HG03045 (cell line): ENCODE results near the gene MTHFD1.

Experiments used
- ATAC-seq: cut with Tn5 transposase; IDR thresholded peaks from one replicate; pipeline ENCODE4 v1.9.1; 2021; ENCODE audit warnings: mild to moderate bottlenecking, moderate library complexity; ENCODE audit not compliant: unreplicated experiment

MTHFD1 gene

DNA sequence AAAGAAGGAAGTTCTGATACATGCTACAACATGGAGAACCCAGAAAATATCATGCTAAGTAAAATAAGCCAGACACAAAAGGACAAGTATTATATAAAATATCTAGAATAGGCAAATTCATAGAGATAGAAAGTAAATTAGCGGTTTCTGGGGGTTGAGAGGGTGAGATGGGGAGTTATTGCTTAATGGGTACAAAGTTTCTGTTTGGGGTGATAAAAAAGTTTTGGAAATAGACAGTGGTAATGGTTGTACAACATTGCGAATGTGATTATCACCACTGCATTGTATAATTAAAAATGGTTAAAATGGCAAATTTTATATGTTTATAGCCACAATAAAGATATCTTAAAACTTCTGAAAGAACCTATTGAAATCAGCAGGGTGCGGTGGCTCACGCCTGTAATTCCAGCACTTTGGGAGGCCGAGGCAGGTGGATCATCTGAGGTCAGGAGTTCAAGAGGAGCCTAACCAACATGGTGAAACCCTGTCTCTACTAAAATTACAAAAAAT is 100.5 kb downstream of the MTHFD1 start:
- no peak for ATAC-seq

DNA sequence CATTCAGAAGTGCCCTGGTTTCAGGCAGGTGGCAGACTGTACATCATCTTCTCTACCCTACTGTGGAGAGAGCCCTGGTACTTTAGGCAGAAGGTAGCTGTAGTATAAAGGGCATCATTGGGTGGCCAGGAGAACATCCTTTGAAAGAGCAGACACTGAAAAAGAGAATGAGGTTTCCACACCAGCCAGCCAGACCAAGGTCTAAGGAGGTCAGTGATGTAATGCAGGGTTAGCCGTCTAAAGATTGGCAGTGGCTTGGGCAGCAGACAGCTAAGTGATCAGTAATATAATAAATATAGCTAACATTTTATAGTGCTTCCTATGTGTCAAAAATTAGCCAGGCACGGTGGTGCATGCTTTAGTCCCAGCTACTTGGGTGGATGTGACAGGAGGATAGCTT is 103.5 kb downstream of the MTHFD1 start:
- no peak for ATAC-seq

DNA sequence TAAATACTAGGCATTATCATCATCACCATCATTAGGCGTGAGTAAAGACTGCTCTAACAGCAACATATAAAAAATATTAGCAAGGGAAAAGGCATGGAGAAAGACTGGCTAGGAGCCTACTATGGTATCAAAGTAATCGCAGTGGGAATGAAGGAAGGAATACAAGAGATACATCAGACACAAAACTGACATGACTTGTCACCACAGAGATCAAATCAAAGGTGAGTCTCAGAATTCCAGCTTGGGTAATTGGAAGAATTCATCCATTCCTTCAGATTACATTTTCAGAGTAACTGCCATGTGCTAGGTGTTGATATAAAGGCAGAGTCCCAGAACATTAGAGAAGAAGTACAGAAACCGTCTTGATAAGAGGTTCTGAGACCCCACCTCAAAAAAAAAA is 105.3 kb downstream of the MTHFD1 start:
- no peak for ATAC-seq

DNA sequence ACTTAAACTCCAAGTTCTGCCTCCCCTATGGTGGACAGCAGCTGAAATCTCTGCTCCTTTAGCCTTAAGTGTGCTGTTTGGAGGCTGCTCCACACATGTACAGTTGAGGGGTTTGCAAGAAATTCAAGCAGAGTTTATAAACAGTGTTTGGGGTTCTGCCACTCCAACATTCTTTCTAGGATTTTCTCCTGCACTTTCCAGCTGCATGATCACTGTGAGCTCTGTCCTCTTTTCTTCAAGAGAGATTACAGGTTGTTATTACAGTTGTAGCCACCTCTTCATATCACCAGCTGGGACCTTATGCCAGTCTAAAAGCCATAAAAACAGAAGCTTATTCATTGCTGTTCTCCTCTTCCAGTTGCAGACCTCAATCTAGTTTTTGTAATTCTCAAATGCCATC is 107.1 kb downstream of the MTHFD1 start:
- ATAC-seq, result no peak

DNA sequence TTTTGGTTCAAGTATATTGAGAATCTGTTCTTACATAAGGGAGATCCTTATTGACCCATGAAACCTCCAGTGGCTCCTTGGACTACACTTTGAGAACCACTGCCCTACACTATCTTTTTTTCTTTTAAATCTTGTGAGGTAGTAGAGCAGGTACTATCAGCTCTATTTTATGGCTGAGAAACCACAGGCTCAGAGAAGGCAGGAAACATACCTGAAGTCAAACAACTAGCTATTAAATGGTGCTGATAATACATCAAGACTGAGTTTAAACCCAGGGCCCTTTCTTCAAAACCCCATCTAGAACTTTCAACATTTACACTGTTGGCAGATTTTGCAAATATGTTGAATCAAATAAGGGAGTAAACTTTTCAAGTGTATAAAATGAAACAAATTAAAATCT is 108.6 kb downstream of the MTHFD1 start:
- no peak for ATAC-seq

DNA sequence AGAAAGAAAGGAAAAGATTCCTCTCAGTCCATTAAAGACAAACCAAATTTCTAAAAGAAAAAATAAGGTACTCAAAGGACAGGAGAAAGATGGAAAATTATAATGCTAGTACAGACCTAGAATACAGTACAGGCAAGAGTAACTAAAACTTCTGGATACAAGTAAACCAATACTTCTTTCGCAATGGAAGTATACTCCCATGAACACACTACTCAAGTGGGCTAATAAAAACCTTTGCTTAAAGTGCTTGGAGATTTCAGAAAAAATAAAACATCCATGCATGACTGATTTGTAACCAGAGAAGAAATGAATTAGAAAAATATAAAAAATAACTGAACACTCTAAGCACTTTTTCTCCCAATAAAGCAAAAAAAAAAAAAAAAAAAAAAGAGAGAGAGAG is 111.9 kb downstream of the MTHFD1 start:
- ATAC-seq, result no peak

DNA sequence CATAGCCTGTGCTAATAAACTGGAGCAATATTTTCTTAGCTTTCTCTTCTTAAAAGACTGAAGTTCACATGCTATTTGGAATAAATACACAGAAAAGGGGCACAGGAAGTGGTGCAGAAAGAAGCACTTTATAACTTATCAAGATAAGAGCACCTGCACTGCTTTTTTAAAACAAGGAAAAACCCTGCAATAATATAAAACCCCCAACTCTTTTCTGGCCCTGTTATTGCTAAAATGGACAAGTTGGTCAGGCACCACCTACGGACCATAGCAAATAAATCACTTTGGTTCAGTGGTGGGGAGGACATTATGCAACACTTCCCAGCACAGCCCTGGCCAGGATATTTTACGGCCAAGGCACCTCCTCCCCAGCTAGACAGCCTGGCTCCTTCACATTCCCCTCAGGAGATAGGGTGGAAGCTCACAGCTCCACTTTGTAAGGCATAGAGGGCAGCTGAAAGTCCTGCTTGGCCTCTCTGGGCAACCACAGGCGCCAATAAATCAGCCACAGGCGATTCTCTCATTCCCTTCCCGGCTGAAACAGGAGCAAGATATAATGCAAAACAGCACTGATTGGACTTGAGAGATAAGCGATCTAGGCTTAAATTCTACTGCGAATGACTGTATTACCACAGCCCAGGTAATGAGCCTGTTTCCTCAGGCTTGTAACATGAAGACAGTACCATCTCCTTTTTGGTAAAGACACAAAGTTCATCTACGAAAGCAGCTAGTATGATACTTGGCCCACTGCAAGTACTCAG is 113.4 kb downstream of the MTHFD1 start:
- no peak for ATAC-seq

DNA sequence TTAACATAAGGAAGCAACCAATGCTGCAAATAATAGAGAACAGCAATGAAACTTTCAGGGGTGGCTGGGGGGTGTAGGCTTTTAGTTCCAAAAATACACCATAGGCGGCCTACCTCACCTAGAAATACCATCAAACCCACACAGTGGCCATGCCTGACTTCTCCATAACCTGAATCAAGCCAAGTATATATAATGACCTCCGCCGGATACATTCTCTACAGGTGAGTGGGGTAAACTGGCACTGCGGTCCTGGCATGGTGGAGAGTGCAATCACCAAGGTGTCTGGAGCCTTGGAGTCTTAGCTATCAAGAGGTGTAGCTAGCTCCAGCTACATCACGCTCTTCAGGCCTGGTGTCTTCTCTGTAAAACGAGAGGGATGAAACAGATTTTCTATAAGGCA is 114.3 kb downstream of the MTHFD1 start:
- no peak for ATAC-seq

DNA sequence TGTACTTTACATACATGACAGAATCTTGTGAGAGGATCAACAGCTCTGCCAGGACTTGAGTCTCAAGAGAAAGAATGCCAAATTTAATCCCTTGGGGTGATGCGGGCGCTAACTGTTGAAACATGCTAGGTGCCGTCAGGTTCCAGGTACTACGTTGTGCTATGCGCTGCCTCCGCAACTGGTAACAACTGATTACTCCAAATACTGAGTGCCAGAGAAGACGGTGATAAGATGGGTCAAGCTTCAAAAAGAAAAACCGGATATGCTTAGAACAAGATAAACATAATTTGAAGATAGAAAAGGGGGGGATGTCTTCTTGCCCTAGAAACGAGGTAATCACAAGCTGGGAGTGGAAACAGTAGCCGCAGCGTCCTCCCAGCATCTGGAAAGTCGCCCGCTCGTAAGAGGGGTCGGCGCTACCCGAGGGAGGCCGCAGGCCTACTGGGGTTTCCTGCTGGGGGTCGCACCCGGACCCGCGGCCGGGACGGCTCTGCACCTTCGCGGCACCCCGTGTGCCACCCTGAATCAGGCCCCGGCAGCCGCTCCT is 114.8 kb downstream of the MTHFD1 start:
- ATAC-seq, result peak; percentile 2

DNA sequence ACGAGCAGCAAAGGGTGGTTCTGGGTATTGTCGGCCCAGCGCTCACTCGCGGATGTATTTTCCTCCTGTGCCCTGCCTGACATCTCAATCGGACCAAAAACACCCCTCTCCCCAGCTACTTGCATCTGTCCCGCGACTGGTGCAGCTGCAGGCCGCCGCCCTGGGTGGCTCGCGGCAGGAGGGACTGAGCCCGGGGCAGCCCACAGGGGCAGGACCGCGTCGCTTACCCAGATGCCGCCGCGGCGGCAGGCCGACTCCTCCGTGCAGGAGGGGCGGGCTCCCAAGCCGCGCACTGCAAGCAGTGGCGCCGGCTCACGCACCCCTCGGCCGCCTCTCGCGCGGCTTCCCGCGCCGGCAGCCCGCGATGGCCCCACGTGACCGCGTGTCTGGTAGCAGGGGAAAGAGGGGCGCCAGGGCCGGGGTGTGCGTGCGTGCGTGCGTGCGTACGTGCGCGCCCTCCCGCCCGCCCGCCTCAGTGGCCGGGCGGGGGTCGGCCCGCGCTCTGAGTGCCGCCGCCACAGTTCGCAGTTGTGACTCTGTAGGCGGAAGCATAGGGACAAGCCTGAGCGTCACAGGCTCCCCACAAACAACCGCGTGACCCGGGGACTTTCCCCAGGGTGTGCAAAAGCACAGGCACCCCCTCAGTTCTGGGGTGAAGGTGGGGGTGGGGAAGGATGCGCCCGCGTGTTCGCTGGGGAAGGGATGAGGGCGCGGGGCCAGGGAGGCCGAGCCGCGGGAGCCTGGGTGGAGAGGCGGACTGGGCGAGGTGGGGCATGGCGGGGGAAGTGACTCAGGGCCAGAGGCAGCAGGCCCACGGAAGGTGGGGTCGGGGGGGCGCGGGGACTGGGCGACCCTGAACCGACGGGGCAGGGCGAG is 115.5 kb downstream of the MTHFD1 start, which contains the start of gene ZBTB25:
TSS of gene ZBTB25 (minus strand) at position 405 of the 876 bp plus-strand sequence. CDS start 13,305 bp downstream, outside the sequence.
- ATAC-seq, result peak; percentile 58

DNA sequence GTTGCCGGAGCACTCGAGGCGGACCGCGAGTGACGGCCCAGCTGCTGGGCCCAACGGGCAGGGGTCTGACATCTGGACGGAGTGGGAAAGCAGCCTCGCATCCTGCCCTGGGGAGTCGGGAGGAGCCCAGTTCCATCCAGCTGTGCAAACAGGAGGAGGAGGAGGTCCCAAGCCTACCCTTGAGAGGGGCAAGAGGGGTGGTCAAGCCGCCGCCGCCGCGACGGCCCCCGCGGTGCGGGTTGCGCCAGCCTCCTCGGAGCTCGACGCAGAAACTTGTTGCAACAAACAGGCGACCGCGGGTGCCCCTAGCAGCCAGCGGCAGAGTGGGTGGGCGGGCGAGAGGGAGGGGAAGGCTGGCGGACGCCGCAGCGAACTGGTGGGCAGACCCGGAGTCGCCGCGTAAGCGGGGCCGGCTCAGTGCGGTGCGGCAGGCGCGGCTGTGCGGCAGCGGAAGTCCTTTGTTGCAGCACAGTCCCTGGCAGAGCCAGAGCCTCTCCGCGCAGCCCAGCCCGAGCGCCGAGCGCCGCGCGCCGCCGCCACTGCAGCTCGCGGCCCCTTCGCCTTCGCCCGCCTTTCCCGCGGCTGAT is 116.2 kb downstream of the MTHFD1 start, which contains the start of gene ZBTB1:
TSS of gene ZBTB1 (plus strand) at position 461 of the 587 bp plus-strand sequence. CDS start 16,735 bp downstream, outside the sequence.
- peak; percentile 35 for ATAC-seq

DNA sequence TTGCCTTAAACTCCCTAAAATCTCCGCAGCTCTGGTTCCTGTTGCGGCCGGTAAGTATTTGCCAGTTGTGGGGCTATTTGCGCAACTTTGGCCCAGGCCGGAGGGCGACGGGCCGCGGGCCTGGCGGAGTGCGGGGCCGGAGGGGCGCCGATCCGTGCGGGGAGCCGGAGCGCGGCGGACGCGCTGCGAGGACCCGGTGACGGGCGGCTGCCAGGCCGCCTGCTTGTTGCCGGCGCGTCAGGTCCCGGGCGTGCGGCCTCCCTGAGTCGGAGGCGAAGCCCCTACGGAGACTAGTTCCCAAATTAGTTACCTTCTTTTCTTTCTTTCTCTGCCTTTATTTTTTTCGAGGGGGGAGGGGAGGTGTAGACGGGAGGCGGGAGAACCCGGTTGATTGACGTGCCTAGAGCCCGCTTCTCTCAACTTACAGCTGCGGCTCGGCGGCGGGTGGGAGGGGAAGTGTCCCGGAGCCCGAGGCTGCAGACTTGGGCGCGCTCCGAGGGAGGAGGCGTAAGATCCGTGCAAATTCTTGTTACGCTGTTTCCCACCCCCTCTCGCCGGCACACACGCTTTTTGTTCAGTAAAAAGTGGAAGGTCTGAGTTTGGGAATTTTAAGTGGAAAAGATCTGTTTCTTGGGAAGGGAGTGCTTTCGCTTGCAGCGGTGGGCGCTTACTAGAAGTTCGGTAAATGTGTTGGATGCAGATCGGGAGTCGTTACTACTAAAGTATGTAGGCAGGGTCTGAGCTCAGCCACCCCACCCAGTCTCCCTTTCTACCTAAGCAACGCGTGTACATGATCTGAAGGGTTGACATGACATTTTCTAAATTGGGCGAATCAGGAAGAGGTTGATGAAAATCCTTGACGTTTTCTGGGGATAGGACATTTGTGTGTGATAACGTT is 117.0 kb downstream of the MTHFD1 start:
- ATAC-seq, result peak; percentile 28

DNA sequence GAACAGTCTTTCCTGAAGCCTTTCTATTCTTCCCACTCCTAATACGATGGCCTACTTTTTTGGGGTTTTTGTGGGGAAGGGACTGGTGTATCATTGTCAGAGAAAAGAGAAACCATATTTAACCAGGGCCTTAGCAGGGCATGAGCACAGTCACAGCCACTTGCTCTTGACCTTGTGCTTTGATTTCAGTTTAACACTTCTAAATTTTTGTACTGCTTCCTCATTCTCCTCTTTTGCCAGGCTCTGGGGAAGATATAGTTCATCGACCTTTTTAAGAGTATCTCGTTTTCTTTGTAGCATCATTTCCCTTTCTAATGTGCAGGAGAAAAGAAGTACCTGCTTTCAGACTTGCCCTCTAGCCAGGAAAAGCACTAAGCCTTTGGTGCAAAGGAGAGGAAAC is 118.6 kb downstream of the MTHFD1 start:
- ATAC-seq, result no peak

DNA sequence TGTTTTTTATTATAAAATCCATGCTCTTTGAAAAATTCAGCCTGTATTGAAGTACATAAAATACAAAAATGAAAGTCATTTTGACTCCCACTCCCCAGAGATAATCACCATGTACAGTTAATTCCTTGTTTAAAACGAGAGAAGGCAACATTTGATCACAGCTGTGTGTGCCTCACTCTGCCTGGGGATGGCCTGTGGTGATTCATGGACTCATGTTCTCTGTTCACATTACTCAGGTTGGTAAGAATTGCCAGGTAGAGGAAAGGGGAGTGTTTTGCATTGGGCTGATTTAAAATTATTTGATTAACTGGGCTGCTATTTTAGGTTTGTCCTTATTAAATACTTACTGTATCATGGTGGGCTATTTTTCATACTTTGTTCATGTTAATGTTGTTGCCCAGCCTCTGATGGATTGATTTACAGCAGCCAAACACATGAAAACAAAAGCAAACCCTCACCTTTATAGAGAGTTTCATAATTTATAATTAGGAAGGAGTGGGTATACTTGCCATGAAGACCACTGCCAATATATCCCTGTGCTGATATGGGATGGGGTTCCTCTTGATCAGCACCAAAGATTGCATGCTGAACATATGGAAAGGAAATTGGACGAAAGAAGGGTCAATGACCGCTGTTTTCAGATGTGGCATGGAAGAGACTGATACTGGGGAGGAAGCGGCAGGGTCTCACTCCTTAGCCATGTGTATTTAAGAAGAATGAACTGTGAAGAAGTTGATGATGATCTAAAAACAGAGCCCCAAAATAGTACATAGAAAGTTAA is 119.4 kb downstream of the MTHFD1 start:
- no peak for ATAC-seq

DNA sequence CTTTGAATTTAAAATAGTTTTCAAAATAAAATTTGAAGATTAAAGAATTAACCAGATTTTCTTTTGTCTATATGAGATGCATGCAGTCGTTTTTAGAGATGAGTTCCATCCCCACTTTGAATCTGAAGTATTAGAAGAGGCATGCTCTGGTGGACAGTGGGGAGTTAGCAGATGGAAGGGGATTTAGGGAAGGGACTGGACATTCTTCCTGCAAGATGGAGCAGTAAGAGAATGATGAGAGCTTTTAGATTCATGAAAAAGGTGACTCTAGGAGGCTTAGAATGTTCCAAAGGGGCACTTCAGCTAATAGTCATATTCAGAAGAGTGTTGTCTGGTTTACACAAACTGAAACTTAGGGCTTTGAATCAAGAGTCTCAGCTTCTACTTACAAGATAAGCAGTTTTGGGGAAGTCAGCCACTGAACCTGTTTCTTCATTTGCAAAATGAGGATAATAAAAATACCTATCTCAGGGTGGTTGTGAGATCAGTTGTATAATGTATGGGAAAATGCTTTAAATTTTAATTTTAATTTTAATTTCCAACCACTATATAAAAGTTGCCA is 120.1 kb downstream of the MTHFD1 start:
- ATAC-seq, result no peak

DNA sequence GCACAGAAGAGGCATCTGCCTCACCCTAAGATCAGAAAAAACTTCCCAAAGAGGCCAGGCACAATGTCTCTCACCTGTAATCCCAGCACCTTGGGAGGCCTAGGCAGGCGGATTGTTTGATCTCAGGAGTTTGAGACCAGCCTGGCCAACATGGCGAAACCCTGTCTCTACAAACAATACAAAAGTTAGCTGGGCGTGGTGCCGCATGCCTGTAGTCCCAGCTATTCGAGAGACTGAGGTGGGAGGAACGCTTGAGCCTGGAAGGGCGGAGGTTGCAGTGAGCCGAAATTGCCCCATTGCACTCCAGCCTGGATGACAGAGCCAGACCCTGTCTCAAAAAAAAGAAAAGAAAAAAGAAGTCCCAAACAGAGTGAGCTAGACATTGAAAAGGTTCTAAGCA is 120.9 kb downstream of the MTHFD1 start:
- ATAC-seq, result no peak
